Measurements from ENCODE around the gene SERPINE3.

SERPINE3 gene

GRCh38 chr13:51330791-51331190 is 8.7 kb upstream of the SERPINE3 start:
- no peaks in the 10 kb centered on the region for H3K9me3 Mint-ChIP-seq
- H3K4me3 Mint-ChIP-seq, result no peak overlapping the region
- H3K36me3 Mint-ChIP-seq (ENCODE audit: low read depth), result no peaks in the 10 kb centered on the region
- no peak for DNase-seq
- no peak overlapping the region for H3K27ac Mint-ChIP-seq
- TF ChIP-seq, protein P1, sequence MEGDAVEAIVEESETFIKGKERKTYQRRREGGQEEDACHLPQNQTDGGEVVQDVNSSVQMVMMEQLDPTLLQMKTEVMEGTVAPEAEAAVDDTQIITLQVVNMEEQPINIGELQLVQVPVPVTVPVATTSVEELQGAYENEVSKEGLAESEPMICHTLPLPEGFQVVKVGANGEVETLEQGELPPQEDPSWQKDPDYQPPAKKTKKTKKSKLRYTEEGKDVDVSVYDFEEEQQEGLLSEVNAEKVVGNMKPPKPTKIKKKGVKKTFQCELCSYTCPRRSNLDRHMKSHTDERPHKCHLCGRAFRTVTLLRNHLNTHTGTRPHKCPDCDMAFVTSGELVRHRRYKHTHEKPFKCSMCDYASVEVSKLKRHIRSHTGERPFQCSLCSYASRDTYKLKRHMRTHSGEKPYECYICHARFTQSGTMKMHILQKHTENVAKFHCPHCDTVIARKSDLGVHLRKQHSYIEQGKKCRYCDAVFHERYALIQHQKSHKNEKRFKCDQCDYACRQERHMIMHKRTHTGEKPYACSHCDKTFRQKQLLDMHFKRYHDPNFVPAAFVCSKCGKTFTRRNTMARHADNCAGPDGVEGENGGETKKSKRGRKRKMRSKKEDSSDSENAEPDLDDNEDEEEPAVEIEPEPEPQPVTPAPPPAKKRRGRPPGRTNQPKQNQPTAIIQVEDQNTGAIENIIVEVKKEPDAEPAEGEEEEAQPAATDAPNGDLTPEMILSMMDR (IDR thresholded peaks at IDR 0.05), result no peak
- H3K27me3 Mint-ChIP-seq (ENCODE audit: low read depth, poor library complexity), result peaks cover 8% of the 10 kb centered on the region
- no peaks in the 10 kb centered on the region for H3K4me1 Mint-ChIP-seq

DNA sequence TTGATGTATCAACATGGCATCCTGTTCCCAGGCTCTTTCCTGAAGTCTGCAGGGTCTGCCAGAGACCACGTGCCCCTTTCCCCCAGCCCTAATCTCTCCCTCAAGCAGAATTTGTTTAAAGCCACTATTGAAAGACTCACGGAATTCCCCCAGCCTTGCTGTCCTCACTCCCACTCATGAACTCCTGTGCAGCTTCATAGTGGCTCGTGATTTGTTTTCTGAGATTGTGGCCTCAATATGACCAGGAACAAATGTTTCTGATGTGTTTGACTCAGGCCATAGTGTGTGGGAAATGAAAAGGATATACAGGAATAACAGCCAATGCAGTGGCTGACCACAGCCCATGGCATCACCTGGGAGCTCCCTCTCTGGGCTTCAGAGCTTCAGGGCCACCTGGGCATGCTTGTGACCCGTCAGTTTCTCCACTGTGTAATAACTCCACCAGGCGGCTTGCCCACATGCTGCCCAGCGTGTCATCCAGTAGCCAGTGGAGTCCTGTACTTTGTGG is 8.1 kb upstream of the SERPINE3 start:
- H3K36me3 Mint-ChIP-seq (ENCODE audit: low read depth), result no peaks in the 10 kb centered on the region
- no peak overlapping the region for H3K27ac Mint-ChIP-seq
- H3K9me3 Mint-ChIP-seq, result no peaks in the 10 kb centered on the region
- no peak overlapping the region for H3K4me3 Mint-ChIP-seq
- DNase-seq, result no peak
- TF ChIP-seq, protein P1 (IDR thresholded peaks at IDR 0.05), result no peak
- H3K4me1 Mint-ChIP-seq, result no peaks in the 10 kb centered on the region
- peaks cover 7% of the 10 kb centered on the region for H3K27me3 Mint-ChIP-seq (ENCODE audit: low read depth, poor library complexity)

- no peaks in the 10 kb centered on the region for H3K9me3 Mint-ChIP-seq
- DNase-seq, result no peak
- TF ChIP-seq, protein P1 (IDR thresholded peaks at IDR 0.05), result no peak
- no peak overlapping the region for H3K27ac Mint-ChIP-seq
- no peak overlapping the region for H3K4me3 Mint-ChIP-seq
- H3K4me1 Mint-ChIP-seq, result no peaks in the 10 kb centered on the region
- H3K27me3 Mint-ChIP-seq (ENCODE audit: low read depth, poor library complexity), result peaks cover 16% of the 10 kb centered on the region
- H3K36me3 Mint-ChIP-seq (ENCODE audit: low read depth), result no peaks in the 10 kb centered on the region
Observed at GRCh38 chr13:51332566-51333361, 6.7 kb upstream of the SERPINE3 start.

DNA sequence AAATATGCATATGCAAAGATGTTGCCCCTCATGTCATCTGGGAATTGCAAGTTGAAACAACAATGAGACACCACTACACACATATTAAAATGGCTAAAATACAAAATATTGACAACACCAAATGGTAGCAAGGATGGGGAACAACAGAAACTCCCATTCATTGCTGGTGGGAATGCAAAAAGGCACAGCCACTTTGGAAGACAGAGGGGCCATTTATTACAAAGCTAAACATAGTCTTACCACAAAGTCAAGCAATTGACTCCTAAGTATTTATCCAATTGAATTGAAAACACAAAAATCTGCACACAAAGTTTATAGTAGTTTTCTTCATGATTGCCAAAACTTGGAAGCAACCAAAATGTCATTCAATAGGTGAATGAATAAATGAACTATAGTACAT is 6.1 kb upstream of the SERPINE3 start:
- Mint-ChIP-seq H3K4me1 (no peaks in the 10 kb centered on the region), H3K27ac (no peak overlapping the region), H3K4me3 (no peak overlapping the region), H3K27me3 (ENCODE audit: low read depth, poor library complexity) (peaks cover 19% of the 10 kb centered on the region), H3K36me3 (ENCODE audit: low read depth) (no peaks in the 10 kb centered on the region), H3K9me3 (no peaks in the 10 kb centered on the region)
- no peak for DNase-seq
- TF ChIP-seq, protein P1 (IDR thresholded peaks at IDR 0.05), result no peak

DNA sequence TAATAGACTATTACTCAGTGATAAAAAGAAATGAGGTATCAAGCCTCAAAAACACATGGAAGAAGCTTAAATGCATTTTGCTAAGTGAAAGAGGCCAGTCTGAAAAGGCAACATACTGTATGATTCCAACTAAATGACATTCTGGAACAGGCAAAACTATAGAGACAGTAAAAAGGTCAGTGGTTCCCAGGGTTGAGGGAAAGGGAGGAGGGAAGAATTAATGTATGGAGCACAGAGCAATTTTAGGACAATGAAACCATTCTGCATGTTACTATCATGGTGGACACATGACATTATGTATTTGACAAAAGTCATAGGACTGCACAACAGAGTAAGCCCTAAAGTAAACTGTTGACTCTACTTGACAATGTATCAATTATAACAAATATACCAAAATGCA is 5.7 kb upstream of the SERPINE3 start:
- DNase-seq, result no peak
- H3K9me3 Mint-ChIP-seq, result no peaks in the 10 kb centered on the region
- peaks cover 19% of the 10 kb centered on the region for H3K27me3 Mint-ChIP-seq (ENCODE audit: low read depth, poor library complexity)
- no peaks in the 10 kb centered on the region for H3K36me3 Mint-ChIP-seq (ENCODE audit: low read depth)
- H3K4me1 Mint-ChIP-seq, result no peaks in the 10 kb centered on the region
- H3K27ac Mint-ChIP-seq, result no peak overlapping the region
- H3K4me3 Mint-ChIP-seq, result no peak overlapping the region
- TF ChIP-seq, protein P1 (IDR thresholded peaks at IDR 0.05), result no peak

GRCh38 chr13:51336746-51337145 is 2.7 kb upstream of the SERPINE3 start:
- no peaks in the 10 kb centered on the region for H3K9me3 Mint-ChIP-seq

More at GRCh38 chr13:51336746-51337145, 2.7 kb upstream of the SERPINE3 start:
- Mint-ChIP-seq H3K4me3 (no peak overlapping the region), H3K36me3 (ENCODE audit: low read depth) (no peaks in the 10 kb centered on the region), H3K4me1 (no peaks in the 10 kb centered on the region), H3K27me3 (ENCODE audit: low read depth, poor library complexity) (peaks cover 23% of the 10 kb centered on the region), H3K27ac (no peak overlapping the region)
- DNase-seq, result no peak
- TF ChIP-seq, protein P1 (IDR thresholded peaks at IDR 0.05), result no peak

Measured in nephron progenitor cell (in vitro differentiated cells).